Cerebellar cortex (tissue), 1 donor: ENCODE data around the gene HS1BP3.

Experiments used
- DNase-seq: peaks from one replicate; pipeline ENCODE4 v3.0.0-alpha.2; 2015; ENCODE audit warnings: low spot score

Gene HS1BP3

DNA sequence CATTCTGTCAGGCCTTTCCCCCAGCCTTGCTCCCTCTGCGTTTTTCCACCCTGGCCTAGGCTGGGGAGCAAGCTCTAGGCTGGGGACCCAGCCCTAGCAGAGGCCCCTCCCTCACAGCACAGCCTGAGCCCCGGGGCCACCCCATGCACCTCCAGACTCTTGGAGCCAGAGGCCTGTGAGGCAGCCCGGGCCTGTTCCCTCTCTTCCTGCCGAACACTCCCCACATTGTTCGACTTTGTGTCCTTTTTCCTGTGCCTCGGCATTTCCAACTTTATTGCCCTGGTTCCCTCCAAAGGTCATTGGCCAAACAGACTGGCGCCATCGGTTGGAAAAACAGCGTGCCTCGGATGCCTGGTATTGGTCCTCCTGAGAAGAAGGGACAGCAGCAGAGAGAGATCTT, 79.7 kb downstream of the HS1BP3 start:
- DNase-seq = no peak

- no peak for DNase-seq
Measured at GRCh38 chr2:20570249-20570648, 80.6 kb downstream of the HS1BP3 start.

DNA sequence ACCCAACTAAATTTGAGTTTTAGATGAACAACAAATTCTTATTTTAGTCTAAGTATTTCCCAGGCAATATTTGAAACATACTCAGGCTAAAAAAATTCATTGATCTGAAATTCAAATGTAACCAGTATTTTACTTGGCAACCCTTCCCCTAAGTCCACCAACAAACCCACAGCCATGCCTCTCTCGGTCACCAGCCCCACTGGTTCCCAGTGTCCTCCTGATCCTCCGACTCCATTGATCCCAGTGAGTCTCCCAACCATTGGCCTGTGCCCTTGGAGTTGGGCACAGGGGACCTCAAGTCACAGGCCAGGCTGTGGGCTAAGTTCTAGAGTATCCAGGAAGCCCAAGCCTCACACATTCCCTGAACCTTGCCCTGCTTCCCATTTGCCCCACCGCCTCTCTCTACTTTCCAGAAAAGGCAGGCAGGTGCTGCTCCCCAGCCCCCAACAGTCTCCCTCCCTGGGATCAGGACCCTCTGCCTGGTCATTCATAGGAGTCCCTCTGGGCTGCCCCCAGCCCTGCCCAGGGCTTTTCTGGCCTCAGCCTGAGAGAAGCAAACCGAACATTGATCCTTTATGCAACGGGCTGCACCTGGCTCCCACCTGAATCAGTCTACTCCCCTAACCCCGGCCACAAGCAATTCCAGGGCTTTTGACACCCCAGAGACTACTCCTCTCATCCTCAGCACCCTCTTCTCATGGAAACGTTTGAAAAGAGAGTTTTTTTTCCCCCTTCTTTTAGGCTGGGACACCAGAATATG, 81.3 kb downstream of the HS1BP3 start:
- no peak for DNase-seq

DNA sequence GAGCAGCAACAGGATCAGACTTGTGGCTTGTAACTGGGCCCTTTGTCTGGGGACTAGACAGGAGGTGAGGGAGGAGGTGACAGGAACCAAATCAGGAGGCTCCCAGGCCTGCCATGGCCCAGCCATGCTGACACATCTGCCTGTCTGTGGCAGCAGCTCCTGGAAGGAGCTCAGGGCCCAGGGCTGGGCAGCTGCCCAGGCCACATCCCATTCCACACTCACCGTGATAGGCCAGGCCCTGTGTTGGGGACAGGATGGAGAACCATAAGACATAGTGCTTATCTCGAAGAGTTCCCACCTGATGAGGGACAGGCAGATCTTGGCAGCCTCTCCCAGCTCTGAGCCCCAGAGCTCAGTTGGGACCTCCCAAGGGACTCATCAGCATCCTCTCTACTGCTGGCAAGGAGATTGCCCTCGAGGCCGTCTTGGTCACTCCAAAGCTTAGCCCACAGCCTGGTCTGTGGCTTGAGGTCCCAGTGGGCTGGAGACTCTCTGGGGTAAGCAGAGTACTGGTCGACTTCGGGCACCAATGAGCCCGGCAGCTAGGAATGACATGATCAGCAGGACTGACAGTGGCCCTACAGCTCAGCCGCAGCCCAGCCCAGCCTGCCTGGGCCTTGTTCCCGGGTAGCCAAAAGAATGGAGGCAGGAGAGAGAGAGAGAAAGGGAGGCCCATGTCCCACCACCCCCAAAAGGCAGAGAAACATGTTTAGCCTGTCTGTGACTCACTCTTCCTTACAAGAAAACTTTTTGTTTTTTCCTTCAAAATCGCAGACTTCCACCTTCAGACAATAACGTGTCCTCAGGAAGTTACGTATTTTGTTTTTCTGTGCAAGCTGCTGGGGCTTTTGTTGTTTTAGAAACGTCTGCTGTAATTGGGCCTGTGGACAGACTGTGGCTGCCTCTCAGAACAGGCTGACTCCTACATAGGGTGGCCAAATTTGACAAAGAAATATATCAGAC, 82.1 kb downstream of the HS1BP3 start:
- DNase-seq = no peak

GRCh38 chr2:20567926-20568179, 83.0 kb downstream of the HS1BP3 start:
- DNase-seq = no peak
